ENCODE data around the gene MED19.
"Not testable (repeated sequence)": the region's sequence is repeated elsewhere in the genome, so short reads cannot be mapped to it uniquely, and the experiment has no call there.

The MED19 gene

DNA sequence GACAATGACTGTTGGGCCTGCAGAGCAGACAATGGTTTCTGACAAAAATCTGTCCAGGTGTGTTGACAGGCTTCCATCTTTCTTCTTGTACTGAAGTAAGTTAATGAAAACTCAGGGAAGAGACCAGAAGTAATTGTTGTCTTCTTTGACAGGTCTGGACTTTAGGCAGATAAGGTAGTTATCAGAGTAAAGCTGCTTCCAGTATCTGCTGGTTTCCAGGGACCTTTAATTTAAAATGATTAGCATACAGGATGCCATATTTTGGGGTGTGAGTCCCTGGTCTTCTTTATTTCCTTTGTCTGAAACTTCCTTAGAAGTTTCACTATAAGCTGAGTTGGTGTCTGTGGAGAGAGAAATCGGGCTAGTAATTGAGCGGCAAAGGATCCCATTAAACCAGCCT, 1.8 kb upstream of the MED19 start:
- no peak for TF ChIP-seq CTCF (IDR thresholded peaks at IDR 0.05; ENCODE audit: low read depth, low read length, missing control alignments)
- DNase-seq, result no peak
- H3K27ac ChIP-seq, result no peak overlapping the region
- H3K36me3 ChIP-seq (replicated peaks), result no peaks in the 10 kb centered on the region
- in situ Hi-C loops (cut with HindIII; ENCODE audit: low pct_ligation_motif_present, low sequenced_read_pairs), result no loop called here
- H3K4me3 ChIP-seq (ENCODE audit: low read depth, low read length), result peak overlapping the region; percentile 100
- no peaks in the 10 kb centered on the region for H3K27me3 ChIP-seq (replicated peaks)

GRCh38 chr11:57712256-57713150, 488 bp upstream of the MED19 start, which contains the start of gene TMX2:
TSS of gene TMX2 (plus strand) at chr11:57712593. CDS start at chr11:57712619, 26 bp downstream.
- H3K27ac ChIP-seq, result peak within 1 kb of the TSS; percentile 73
- TF ChIP-seq CTCF (IDR thresholded peaks at IDR 0.05; ENCODE audit: low read depth, low read length, missing control alignments), result no peak
- in situ Hi-C loops (cut with HindIII; ENCODE audit: low pct_ligation_motif_present, low sequenced_read_pairs), result no loop called here
- no peaks in the 10 kb centered on the region for H3K36me3 ChIP-seq (replicated peaks)
- no peaks in the 10 kb centered on the region for H3K27me3 ChIP-seq (replicated peaks)
- peak within 1 kb of the TSS; percentile 100 for H3K4me3 ChIP-seq (ENCODE audit: low read depth, low read length)
- peak; percentile 99 for DNase-seq

GRCh38 chr11:57709802-57710367, 2.1 kb downstream of the MED19 start:
- H3K4me3 ChIP-seq (ENCODE audit: low read depth, low read length), result no peak overlapping the region
- no peaks in the 10 kb centered on the region for H3K27me3 ChIP-seq (replicated peaks)
- TF ChIP-seq CTCF (IDR thresholded peaks at IDR 0.05; ENCODE audit: low read depth, low read length, missing control alignments), result no peak
- peaks cover 6% of the 10 kb centered on the region for H3K36me3 ChIP-seq (replicated peaks)
- no peak for DNase-seq
- in situ Hi-C loops (cut with HindIII; ENCODE audit: low pct_ligation_motif_present, low sequenced_read_pairs), result no loop called here
- no peak overlapping the region for H3K27ac ChIP-seq

DNA sequence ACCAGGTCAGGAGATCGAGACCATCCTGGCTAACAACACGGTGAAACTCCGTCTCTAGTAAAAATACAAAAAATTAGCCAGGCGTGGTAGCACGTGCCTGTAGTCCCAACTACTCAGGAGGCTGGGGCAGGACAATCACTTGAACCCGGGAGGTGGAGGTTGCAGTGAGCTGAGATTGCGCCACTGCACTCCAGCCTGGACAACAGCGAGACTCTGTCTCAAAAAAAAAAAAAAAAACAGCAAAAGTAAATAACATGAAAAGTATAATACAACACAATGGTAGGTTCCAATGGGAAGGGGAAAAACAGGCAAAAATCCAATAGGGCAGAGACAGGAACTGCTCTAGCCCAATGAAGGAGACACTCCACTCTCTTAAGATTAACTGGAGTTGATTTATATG, 6.6 kb downstream of the MED19 start:
- H3K27me3 ChIP-seq (replicated peaks); H3K4me3 ChIP-seq (ENCODE audit: low read depth, low read length); DNase-seq; in situ Hi-C loops (cut with HindIII; ENCODE audit: low pct_ligation_motif_present, low sequenced_read_pairs); H3K27ac ChIP-seq: not testable (repeated sequence)
- H3K36me3 ChIP-seq (replicated peaks), result peaks cover 41% of the 10 kb centered on the region

- no peak for DNase-seq
- Histone ChIP-seq H3K27me3 (replicated peaks) (no peaks in the 10 kb centered on the region), H3K36me3 (replicated peaks) (peaks cover 44% of the 10 kb centered on the region), H3K27ac (no peak overlapping the region), H3K4me3 (ENCODE audit: low read depth, low read length) (no peak overlapping the region)
- in situ Hi-C loops (cut with HindIII; ENCODE audit: low pct_ligation_motif_present, low sequenced_read_pairs), result no loop called here
- no peak for TF ChIP-seq CTCF (IDR thresholded peaks at IDR 0.05; ENCODE audit: low read depth, low read length, missing control alignments)
Observed at GRCh38 chr11:57704932-57705331, 7.1 kb downstream of the MED19 start.

GRCh38 chr11:57703341-57703740, 8.7 kb downstream of the MED19 start:
- Histone ChIP-seq H3K27me3 (replicated peaks) (no peaks in the 10 kb centered on the region), H3K27ac (no peak overlapping the region), H3K36me3 (replicated peaks) (peaks cover 60% of the 10 kb centered on the region), H3K4me3 (ENCODE audit: low read depth, low read length) (no peak overlapping the region)
- TF ChIP-seq CTCF (IDR thresholded peaks at IDR 0.05; ENCODE audit: low read depth, low read length, missing control alignments), result no peak
- no peak for DNase-seq
- in situ Hi-C loops (cut with HindIII; ENCODE audit: low pct_ligation_motif_present, low sequenced_read_pairs), result no loop called here

Measured in brain microvascular endothelial cell (primary cell).